Stimulated activated CD8-positive, alpha-beta memory T cell treated with anti-CD3 and anti-CD28 coated beads, Interleukin-4, amount 100 ng/mL, for 48 hours (primary cell): ENCODE measurements around the gene STATH.
"Not testable (repeated sequence)": the region's sequence is repeated elsewhere in the genome, so short reads cannot be mapped to it uniquely, and the experiment has no call there.

Source experiments
- DNase-seq: peaks from one replicate; pipeline ENCODE4 v3.0.0-alpha.2; 2020

STATH gene

GRCh38 chr4:69995526-69996016 is at the start of gene STATH:
Gene STATH (plus strand): TSS chr4:69995966. CDS start chr4:69998438, 2,472 bp downstream.
- DNase-seq, result no peak

- no peak for DNase-seq
Measured at GRCh38 chr4:69951602-69952001, 44.2 kb upstream of the STATH start.

- no peak for DNase-seq
Measured at GRCh38 chr4:69957209-69957608, 38.6 kb upstream of the STATH start.

- DNase-seq, result no peak
Measured at GRCh38 chr4:69965628-69966027, 30.1 kb upstream of the STATH start, which contains the start of gene CSN2. Gene CSN2 (minus strand): TSS chr4:69965728. CDS start chr4:69960995, 4,733 bp downstream.

GRCh38 chr4:69970071-69970470 is 25.7 kb upstream of the STATH start:
- DNase-seq, result no peak

- no peak for DNase-seq
Measured at GRCh38 chr4:69974631-69975030, 21.1 kb upstream of the STATH start.

- no peak for DNase-seq
Measured at GRCh38 chr4:69977582-69977981, 18.2 kb upstream of the STATH start.

- DNase-seq, result no peak
Measured at GRCh38 chr4:69984030-69984443, 11.7 kb upstream of the STATH start.

GRCh38 chr4:69986663-69987062 is 9.1 kb upstream of the STATH start:
- DNase-seq, result no peak

GRCh38 chr4:69991016-69991415 is 4.8 kb upstream of the STATH start:
- DNase-seq, result no peak

GRCh38 chr4:69994782-69995181 is 984 bp upstream of the STATH start:
- DNase-seq, result no peak

GRCh38 chr4:69999420-69999819 is 3.7 kb downstream of the STATH start:
- DNase-seq, result no peak

- no peak for DNase-seq
Measured at GRCh38 chr4:70000711-70001110, 4.9 kb downstream of the STATH start.

GRCh38 chr4:70002507-70002906 is 6.7 kb downstream of the STATH start:
- DNase-seq, result no peak

- DNase-seq, result no peak
Measured at GRCh38 chr4:70008771-70009170, 13.0 kb downstream of the STATH start.

- not testable (repeated sequence) for DNase-seq
Measured at GRCh38 chr4:70019006-70019405, 23.2 kb downstream of the STATH start.

GRCh38 chr4:70023218-70023617 is 27.5 kb downstream of the STATH start:
- DNase-seq, result no peak

GRCh38 chr4:70027011-70027410 is 31.2 kb downstream of the STATH start:
- no peak for DNase-seq

GRCh38 chr4:70028159-70028558 is 32.4 kb downstream of the STATH start, which contains the start of gene HTN3:
Gene HTN3 (plus strand): TSS chr4:70028459. CDS start chr4:70030741, 2,282 bp downstream.
- DNase-seq, result not testable (repeated sequence)

- not testable (repeated sequence) for DNase-seq
Measured at GRCh38 chr4:70037559-70037958, 41.8 kb downstream of the STATH start.

- DNase-seq, result not testable (repeated sequence)
Measured at GRCh38 chr4:70039928-70040327, 44.2 kb downstream of the STATH start.

GRCh38 chr4:70041652-70042286 is 46.0 kb downstream of the STATH start:
- DNase-seq, result no peak

GRCh38 chr4:70050138-70050537 is 54.4 kb downstream of the STATH start, which contains the start of gene HTN1:
Gene HTN1 (plus strand): TSS chr4:70050438. CDS start chr4:70053077, 2,639 bp downstream.
- DNase-seq, result not testable (repeated sequence)
